Brain pericyte (primary cell): Measurements from ENCODE around the gene TMEM127.

Experiments used
- DNase-seq: peaks from one replicate; pipeline ENCODE4 v3.0.0-alpha.2; 2012; ENCODE audit warnings: low read depth, low spot score

The TMEM127 gene

DNA sequence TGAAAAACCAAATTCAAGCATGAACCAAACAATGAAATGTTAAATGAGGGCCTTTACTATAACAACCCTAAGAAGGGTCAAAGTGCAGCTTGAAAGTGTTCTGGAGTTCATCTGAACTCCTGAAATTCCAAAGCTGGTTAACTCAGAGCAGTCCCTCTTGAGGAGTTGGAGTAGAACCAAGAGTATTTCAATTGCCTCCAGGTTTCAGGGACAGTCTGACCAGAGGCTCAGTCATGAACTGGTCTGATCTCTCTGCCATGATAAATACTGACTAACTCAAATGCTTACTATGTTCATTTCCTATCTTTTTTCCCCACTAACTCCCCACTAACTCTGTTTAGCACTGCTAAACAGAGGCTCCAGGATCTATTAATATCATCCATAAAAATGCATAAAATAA, 59.9 kb downstream of the TMEM127 start:
- DNase-seq: no peak

DNA sequence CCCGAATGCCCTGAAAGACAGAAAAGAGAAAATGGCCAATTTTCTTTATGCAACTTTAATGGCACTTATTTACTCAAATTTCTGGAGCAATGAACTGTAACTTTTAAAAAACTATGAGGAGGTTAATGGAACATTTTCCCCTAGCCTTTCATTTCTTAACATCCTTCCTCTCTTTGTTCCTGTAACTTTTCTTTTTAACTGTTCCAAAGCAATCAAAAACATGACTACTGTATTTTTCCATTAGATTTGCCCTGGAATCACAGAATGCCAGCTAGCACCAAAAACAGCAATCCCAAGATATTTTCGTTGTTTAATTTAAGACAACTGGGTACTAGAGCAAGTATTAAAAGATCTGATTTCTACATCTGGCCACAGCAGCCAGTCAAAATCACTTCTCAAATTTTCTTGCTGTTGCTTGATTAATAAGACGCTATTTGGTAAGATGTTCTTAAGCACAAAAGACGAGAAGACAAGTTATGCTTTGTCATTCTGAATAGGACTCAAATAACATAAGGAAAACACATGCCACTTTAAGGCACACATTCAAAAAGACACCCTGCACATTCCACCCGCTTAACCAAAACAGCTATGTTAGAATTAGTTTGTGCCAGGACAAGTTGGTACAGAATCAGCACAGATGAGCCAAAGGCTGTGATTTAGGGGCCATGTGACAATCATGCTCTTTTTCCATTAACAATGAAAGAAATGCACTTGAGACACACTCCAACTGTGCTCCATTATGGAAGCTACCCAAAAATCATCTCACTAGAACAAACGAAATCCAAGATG, 60.8 kb downstream of the TMEM127 start:
- DNase-seq: no peak

DNA sequence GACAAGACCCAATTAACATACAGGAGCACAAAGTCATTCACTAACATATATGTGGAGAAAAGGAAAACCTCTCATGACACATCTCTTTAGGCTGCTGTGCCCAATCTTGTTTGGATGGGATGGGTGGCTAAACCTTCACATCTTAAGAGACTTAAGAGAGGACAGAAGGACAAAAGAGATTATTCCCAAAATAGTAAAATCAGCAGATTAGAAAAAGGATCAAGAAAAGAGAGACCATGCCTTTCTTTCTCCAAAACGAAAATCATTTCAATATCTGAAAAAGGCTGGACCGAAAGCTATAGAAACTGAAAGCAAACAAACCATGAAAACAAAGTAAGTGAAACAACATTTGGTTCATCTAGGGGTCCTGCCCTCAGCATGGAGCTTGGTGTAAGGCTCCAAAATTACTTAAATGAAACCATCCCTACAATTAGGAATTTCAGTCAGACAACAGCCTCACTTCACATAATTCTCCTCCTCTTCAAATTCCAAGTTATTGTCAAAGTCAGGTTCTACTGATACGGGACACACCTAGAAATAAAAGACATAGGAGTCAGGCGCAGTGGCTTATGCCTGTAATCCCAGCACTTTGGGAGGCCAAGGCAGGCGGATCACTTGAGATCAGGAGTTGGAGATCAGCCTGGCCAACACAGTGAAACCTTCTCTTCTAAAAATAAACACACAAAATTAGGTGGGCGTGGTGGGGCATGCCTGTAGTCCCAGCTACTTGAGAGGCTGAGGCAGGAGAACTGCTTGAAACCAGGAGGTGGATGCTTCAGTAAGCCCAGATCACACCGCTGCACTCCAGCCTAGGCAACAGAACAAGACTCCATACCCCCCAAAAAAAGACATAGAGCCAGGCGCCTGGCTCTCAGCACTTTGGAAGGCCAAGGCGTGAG, 62.4 kb downstream of the TMEM127 start:
- no peak for DNase-seq

DNA sequence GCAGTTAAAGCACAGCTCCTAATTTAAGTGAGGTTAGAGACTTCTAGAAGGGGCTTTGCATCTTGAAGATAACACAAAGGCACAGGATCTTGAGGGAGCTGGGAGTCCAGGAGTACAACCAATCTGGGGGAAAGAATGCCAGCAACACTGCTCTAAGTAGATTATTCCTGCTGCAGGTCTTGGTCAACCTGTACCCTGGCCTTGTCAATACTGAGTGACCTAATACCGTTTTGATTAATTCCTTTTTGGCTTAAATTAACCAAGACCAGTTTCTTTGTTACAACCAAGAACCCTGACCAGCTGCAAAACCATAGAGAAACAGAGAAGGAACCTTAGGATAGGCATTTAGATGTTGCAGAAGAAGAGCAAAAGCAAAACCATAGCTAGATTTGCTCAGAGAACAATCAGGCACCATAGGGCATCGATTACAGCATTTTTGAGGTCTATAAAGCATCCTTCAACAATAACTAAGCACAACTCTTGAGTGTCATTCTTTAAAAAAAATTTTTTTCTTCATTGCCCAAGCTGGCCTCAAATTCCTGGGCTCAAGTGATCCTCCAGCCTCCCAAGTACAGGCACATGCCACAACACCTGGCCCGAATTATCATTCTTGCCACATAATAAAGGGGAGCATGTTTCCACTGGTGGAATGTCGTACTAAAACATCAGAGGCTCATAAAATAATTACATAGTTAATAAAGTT, 63.5 kb downstream of the TMEM127 start:
- DNase-seq: no peak

DNA sequence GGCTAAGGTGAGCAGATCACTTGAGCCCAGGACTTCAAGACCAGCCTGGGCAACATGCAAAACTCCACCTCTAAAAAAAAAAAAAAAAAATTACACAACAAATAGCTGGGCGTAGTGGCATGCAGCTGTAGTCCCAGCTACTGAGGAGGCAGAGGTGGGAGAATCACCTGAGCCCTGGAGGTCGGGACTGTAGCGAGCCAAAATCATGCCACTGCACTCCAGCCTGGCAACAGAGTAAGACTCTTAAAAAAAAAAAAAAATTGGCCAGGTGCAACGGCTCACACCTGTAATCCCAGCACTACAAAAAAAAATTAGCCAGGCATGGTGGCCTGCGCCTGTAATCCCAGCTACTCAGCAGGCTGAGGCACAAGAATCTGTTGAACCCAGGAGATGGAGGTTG, 64.5 kb downstream of the TMEM127 start:
- DNase-seq: no peak

DNA sequence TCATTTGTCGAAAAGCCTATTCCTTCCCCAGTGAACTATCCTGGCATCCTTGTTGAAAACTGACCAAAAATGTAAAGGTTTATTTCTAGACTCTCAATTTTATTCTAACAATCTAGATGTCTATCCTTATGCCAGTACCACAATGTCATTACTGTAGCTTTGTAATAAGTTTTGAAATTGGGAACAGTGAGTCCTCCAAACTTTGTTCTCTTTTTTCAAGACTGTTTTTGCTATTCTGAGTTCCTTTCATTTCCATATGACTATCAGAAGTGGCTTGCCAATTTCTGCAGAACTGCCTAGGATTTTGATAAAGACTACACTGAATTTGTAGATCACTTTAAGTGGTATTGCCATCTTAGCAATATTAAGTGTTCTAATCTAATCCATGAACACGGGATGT, 66.9 kb downstream of the TMEM127 start:
- DNase-seq: no peak
